HG03135 (cell line): Measurements from ENCODE around the gene RSPH1.

Experiments used
- ATAC-seq: cut with Tn5 transposase; IDR thresholded peaks from one replicate; pipeline ENCODE4 v1.9.1; 2021; ENCODE audit warnings: mild to moderate bottlenecking, moderate library complexity; ENCODE audit not compliant: unreplicated experiment

The RSPH1 gene

GRCh38 chr21:42452401-42453223, 43.4 kb downstream of the RSPH1 start:
- ATAC-seq = no peak

- no peak for ATAC-seq
These were observed 44.1 kb downstream of the RSPH1 start for GRCh38 chr21:42451941-42452340.

GRCh38 chr21:42448686-42449085, 47.3 kb downstream of the RSPH1 start:
- no peak for ATAC-seq

- no peak for ATAC-seq
These were observed 48.3 kb downstream of the RSPH1 start for GRCh38 chr21:42447732-42448131.

GRCh38 chr21:42447182-42447581, 48.8 kb downstream of the RSPH1 start:
- ATAC-seq = no peak

- ATAC-seq = no peak
These were observed 49.5 kb downstream of the RSPH1 start for GRCh38 chr21:42446531-42446930.

GRCh38 chr21:42445311-42445710, 50.7 kb downstream of the RSPH1 start:
- ATAC-seq = no peak

GRCh38 chr21:42444745-42445059, 51.3 kb downstream of the RSPH1 start:
- ATAC-seq = no peak

GRCh38 chr21:42443876-42444744, 51.9 kb downstream of the RSPH1 start:
- no peak for ATAC-seq

- ATAC-seq = no peak
These were observed 52.7 kb downstream of the RSPH1 start for GRCh38 chr21:42443181-42443785.

- no peak for ATAC-seq
These were observed 54.1 kb downstream of the RSPH1 start for GRCh38 chr21:42441963-42442362.

- no peak for ATAC-seq
These were observed 55.7 kb downstream of the RSPH1 start for GRCh38 chr21:42440187-42440792.

- ATAC-seq = no peak
These were observed 56.5 kb downstream of the RSPH1 start for GRCh38 chr21:42439284-42440186.

- no peak for ATAC-seq
These were observed 57.5 kb downstream of the RSPH1 start for GRCh38 chr21:42438316-42439205.

GRCh38 chr21:42437786-42438185, 58.2 kb downstream of the RSPH1 start:
- no peak for ATAC-seq

- ATAC-seq = no peak
These were observed 59.1 kb downstream of the RSPH1 start for GRCh38 chr21:42436914-42437313.

GRCh38 chr21:42435833-42436232, 60.2 kb downstream of the RSPH1 start:
- ATAC-seq = no peak

- ATAC-seq = no peak
These were observed 60.6 kb downstream of the RSPH1 start for GRCh38 chr21:42435401-42435800.

GRCh38 chr21:42434884-42435283, 61.1 kb downstream of the RSPH1 start:
- ATAC-seq = no peak
